Measurements from ENCODE around the gene POF1B. TPM values are rescaled to one million over a fixed set of nuclear protein-coding genes. Genes with fewer than 3 reads are reported as not detected.
"Not testable (repeated sequence)": the region's sequence is repeated elsewhere in the genome, so short reads cannot be mapped to it uniquely, and the experiment has no call there.

Gene POF1B
- total RNA-seq, 1 donor from 2014 or later = 1.6 TPM

GRCh38 chrX:85327060-85327333 is 52.5 kb downstream of the POF1B start:
- Mint-ChIP-seq H3K27me3 (ENCODE audit: low read depth) (no peaks in the 10 kb centered on the region), H3K36me3 (no peaks in the 10 kb centered on the region), H3K27ac (no peak overlapping the region), H3K4me3 (no peak overlapping the region), H3K4me1 (no peaks in the 10 kb centered on the region), H3K9me3 (peaks cover 40% of the 10 kb centered on the region)
- DNase-seq (ENCODE audit: low spot score in 2 of 2, unreplicated experiment in 2 of 2) = no peak
- no peak for TF ChIP-seq CTCF (IDR thresholded peaks at IDR 0.05; ENCODE audit: unreplicated experiment)

- H3K27ac Mint-ChIP-seq = no peak overlapping the region
- H3K36me3 Mint-ChIP-seq = no peaks in the 10 kb centered on the region
- H3K27me3 Mint-ChIP-seq (ENCODE audit: low read depth) = no peaks in the 10 kb centered on the region
- TF ChIP-seq CTCF (IDR thresholded peaks at IDR 0.05; ENCODE audit: unreplicated experiment) = no peak
- DNase-seq (ENCODE audit: low spot score in 2 of 2, unreplicated experiment in 2 of 2) = no peak
- no peak overlapping the region for H3K4me3 Mint-ChIP-seq
- H3K9me3 Mint-ChIP-seq = peaks cover 39% of the 10 kb centered on the region
- no peaks in the 10 kb centered on the region for H3K4me1 Mint-ChIP-seq
Measured at GRCh38 chrX:85326234-85327059, 53.0 kb downstream of the POF1B start.

GRCh38 chrX:85311348-85311747 is 68.1 kb downstream of the POF1B start:
- not testable (repeated sequence) for H3K4me1 Mint-ChIP-seq; H3K36me3 Mint-ChIP-seq; H3K27ac Mint-ChIP-seq; DNase-seq (ENCODE audit: low spot score in 2 of 2, unreplicated experiment in 2 of 2); H3K27me3 Mint-ChIP-seq (ENCODE audit: low read depth); H3K4me3 Mint-ChIP-seq
- peaks cover 55% of the 10 kb centered on the region for H3K9me3 Mint-ChIP-seq

GRCh38 chrX:85309717-85310116 is 69.7 kb downstream of the POF1B start:
- no peaks in the 10 kb centered on the region for H3K36me3 Mint-ChIP-seq
- no peak overlapping the region for H3K27ac Mint-ChIP-seq
- no peaks in the 10 kb centered on the region for H3K4me1 Mint-ChIP-seq
- H3K27me3 Mint-ChIP-seq (ENCODE audit: low read depth) = no peaks in the 10 kb centered on the region
- DNase-seq (ENCODE audit: low spot score in 2 of 2, unreplicated experiment in 2 of 2) = no peak
- H3K9me3 Mint-ChIP-seq = peaks cover 50% of the 10 kb centered on the region
- peak; percentile 51 for TF ChIP-seq CTCF (IDR thresholded peaks at IDR 0.05; ENCODE audit: unreplicated experiment)
- no peak overlapping the region for H3K4me3 Mint-ChIP-seq

GRCh38 chrX:85303544-85303943 is 75.9 kb downstream of the POF1B start:
- no peaks in the 10 kb centered on the region for H3K27me3 Mint-ChIP-seq (ENCODE audit: low read depth)
- no peak overlapping the region for H3K4me3 Mint-ChIP-seq
- no peaks in the 10 kb centered on the region for H3K4me1 Mint-ChIP-seq
- no peak overlapping the region for H3K27ac Mint-ChIP-seq
- no peak for DNase-seq (ENCODE audit: low spot score in 2 of 2, unreplicated experiment in 2 of 2)
- H3K36me3 Mint-ChIP-seq = peaks cover 3% of the 10 kb centered on the region
- H3K9me3 Mint-ChIP-seq = peaks cover 36% of the 10 kb centered on the region
- no peak for TF ChIP-seq CTCF (IDR thresholded peaks at IDR 0.05; ENCODE audit: unreplicated experiment)

- peaks cover 71% of the 10 kb centered on the region for H3K9me3 Mint-ChIP-seq
- no peaks in the 10 kb centered on the region for H3K4me1 Mint-ChIP-seq
- H3K27ac Mint-ChIP-seq = no peak overlapping the region
- TF ChIP-seq CTCF (IDR thresholded peaks at IDR 0.05; ENCODE audit: unreplicated experiment) = no peak
- H3K27me3 Mint-ChIP-seq (ENCODE audit: low read depth) = no peaks in the 10 kb centered on the region
- H3K4me3 Mint-ChIP-seq = no peak overlapping the region
- H3K36me3 Mint-ChIP-seq = peaks cover 1% of the 10 kb centered on the region
- no peak for DNase-seq (ENCODE audit: low spot score in 2 of 2, unreplicated experiment in 2 of 2)
Measured at GRCh38 chrX:85288992-85289723, 90.3 kb downstream of the POF1B start.

GRCh38 chrX:85285286-85285685 is 94.2 kb downstream of the POF1B start:
- not testable (repeated sequence) for DNase-seq (ENCODE audit: low spot score in 2 of 2, unreplicated experiment in 2 of 2); H3K4me3 Mint-ChIP-seq; H3K27me3 Mint-ChIP-seq (ENCODE audit: low read depth); H3K27ac Mint-ChIP-seq; H3K4me1 Mint-ChIP-seq; H3K36me3 Mint-ChIP-seq
- H3K9me3 Mint-ChIP-seq = peaks cover 59% of the 10 kb centered on the region

Data from mesothelial cell of epicardium (in vitro differentiated cells).